Endothelial cell of umbilical vein (primary cell): ENCODE results near the gene LDB3. TPM values are rescaled to one million over a fixed set of nuclear protein-coding genes. Genes with fewer than 3 reads are reported as not detected.

Experiments used
- BruUV-seq: library from RNA; stranded (reverse); fragments of 400-500 nt; replicated peaks from 2 replicates; lab custom pipeline; 2021; lab: Mats Ljungman, UMichigan
- CTCF ChIA-PET: fragments of 300-600, 350-600 bp; sonication (Branson Sonifier 250); formaldehyde crosslinking; loops from one replicate; lab custom pipeline; 2021; ENCODE audit warnings: antibody characterized with exemption, inconsistent platforms; lab: Charles Lee
- POLR2A ChIA-PET: fragments of 300-600, 350-600 bp; sonication (Branson Sonifier 250); formaldehyde crosslinking; loops from one replicate; lab custom pipeline; 2021; ENCODE audit warnings: antibody characterized with exemption, inconsistent platforms; lab: Charles Lee
- DNase-seq: peaks from one replicate; pipeline ENCODE4 v3.0.0-alpha.2; 2011; ENCODE audit warnings: low read depth, low spot score
- FAIRE-seq: peaks from 2 replicates; lab custom pipeline; 2011; peaks lifted over from hg19 to GRCh38; lab: Jason Lieb, UNC
- H2AFZ ChIP-seq: 2 replicates; pipeline ENCODE4 v1.6.0; 2012; ENCODE audit warnings: low read depth, low read length, control low read depth, inconsistent platforms
- H3K27ac ChIP-seq: 2 replicates; pipeline ENCODE4 v1.5.1; 2011; ENCODE audit warnings: low read depth, mild to moderate bottlenecking, control low read depth, low read length, moderate library complexity; ENCODE audit not compliant: insufficient read depth
- H3K27me3 ChIP-seq, 2 experiments: 2 replicates each; pipeline versions ENCODE4 v1.6.0 to v1.6.1; 2011; ENCODE audit warnings: low read length in 2 of 2, mixed read lengths in 1 of 2; ENCODE audit not compliant: control insufficient read depth in 2 of 2, insufficient read depth in 2 of 2
- H3K36me3 ChIP-seq, 2 experiments: 2 replicates in 1 of 2; 3 replicates in 1 of 2; pipeline ENCODE4 v1.5.1; 2011; ENCODE audit warnings: low read length in 2 of 2, mild to moderate bottlenecking in 1 of 2, moderate library complexity in 1 of 2; ENCODE audit not compliant: control insufficient read depth in 2 of 2, insufficient read depth in 2 of 2; ENCODE audit errors: extremely low read depth in 1 of 2
- H3K4me1 ChIP-seq: 3 replicates; pipeline ENCODE4 v1.5.1; 2011; ENCODE audit warnings: mild to moderate bottlenecking, low read length; ENCODE audit not compliant: control insufficient read depth, insufficient read depth; ENCODE audit errors: extremely low read depth
- H3K4me2 ChIP-seq: 2 replicates; pipeline ENCODE4 v1.6.1; 2011; ENCODE audit warnings: low read length, control low read depth, mixed read lengths; ENCODE audit not compliant: insufficient read depth
- H3K4me3 ChIP-seq, 3 experiments: fragments of 200-600 bp in 1 of 3; sonication (generic), shearing (Covaris generic) in 1 of 3; replicated peaks in 1 of 3; 2 replicates each; pipeline ENCODE4 v1.5.1; 2011 to 2016; ENCODE audit warnings: control low read depth in 3 of 3, low read length in 3 of 3, mild to moderate bottlenecking in 2 of 3, inconsistent platforms in 1 of 3, low read depth in 1 of 3, moderate library complexity in 1 of 3; ENCODE audit not compliant: insufficient read depth in 1 of 3
- H3K79me2 ChIP-seq: 2 replicates; pipeline ENCODE4 v1.6.0; 2012; ENCODE audit warnings: low read length, inconsistent platforms; ENCODE audit not compliant: control insufficient read depth, insufficient read depth
- H3K9ac ChIP-seq: replicated peaks from 2 replicates; pipeline ENCODE3; 2011; ENCODE audit warnings: low read length, control low read depth; ENCODE audit not compliant: insufficient read depth; ENCODE audit errors: extremely low read depth
- H3K9me1 ChIP-seq: replicated peaks from 3 replicates; pipeline ENCODE4 v1.6.0; 2011; ENCODE audit warnings: mild to moderate bottlenecking, low read length; ENCODE audit not compliant: control insufficient read depth, insufficient read depth; ENCODE audit errors: extremely low read depth
- H3K9me3 ChIP-seq: replicated peaks from 2 replicates; pipeline ENCODE4 v1.5.1; 2012; ENCODE audit warnings: low read length, inconsistent platforms; ENCODE audit not compliant: control insufficient read depth, insufficient read depth
- H4K20me1 ChIP-seq: replicated peaks from 2 replicates; pipeline ENCODE3; 2011; ENCODE audit warnings: mild to moderate bottlenecking, low read length; ENCODE audit not compliant: control insufficient read depth, insufficient read depth; ENCODE audit errors: extremely low read depth
- EZH2 ChIP-seq: IDR thresholded peaks from 2 replicates; pipeline ENCODE4 v1.6.1; 2012; ENCODE audit warnings: borderline replicate concordance, low read depth, mild to moderate bottlenecking, moderate library complexity, low read length, inconsistent platforms; ENCODE audit not compliant: severe bottlenecking
- JUN ChIP-seq: IDR thresholded peaks from 2 replicates; pipeline ENCODE4 v1.6.1; 2011; ENCODE audit warnings: borderline replicate concordance, low read depth; ENCODE audit not compliant: insufficient read length, insufficient read depth
- dilution Hi-C: fragments of 300-500 bp; cut with MboI; formaldehyde crosslinking; loops from one replicate; pipeline ENCODE4 v1.15.0; 2019; ENCODE audit warnings: low sequenced_read_pairs; ENCODE audit not compliant: extremely low pct_ligation_motif_present
- intact Hi-C: fragments of 100-400 bp; cut with micrococcal nuclease; formaldehyde crosslinking; loops from one replicate; pipeline ENCODE4 v1.10.0; 2022
- polyA plus RNA-seq, 4 experiments: library from polyadenylated mRNA; depleted of rRNA in 3 of 4; stranded (reverse) in 3 of 4; unstranded in 1 of 4; fragments of >200 nt; gene quantifications; 2 replicates each; pipeline versions ENCODE4 v1.2.1 to v1.2.3, GENCODE V29; 2011 to 2012; ENCODE audit warnings: missing spikeins in 1 of 4
- total RNA-seq: library from RNA; stranded (reverse); gene quantifications from 2 replicates; pipeline ENCODE4 v1.2.3, GENCODE V29; 2021
- TF ChIP-seq, protein P1 (sequence below), 2 donors: IDR thresholded peaks; 1 replicate in 1 of 2; 2 replicates in 1 of 2; pipeline ENCODE4 v1.5.1; 2011; ENCODE audit warnings: low read length in 2 of 2, mild to moderate bottlenecking in 2 of 2, moderate library complexity in 2 of 2, control low read depth in 1 of 2, inconsistent platforms in 1 of 2, low read depth in 1 of 2; ENCODE audit not compliant: insufficient read depth in 1 of 2; ENCODE audit errors: extremely low read depth in 1 of 2

Gene LDB3
- total and polyA plus RNA-seq, 2 donors (not counting 3 experiments of a cell fraction or from before 2014, with no cell fraction given) = not detected

DNA sequence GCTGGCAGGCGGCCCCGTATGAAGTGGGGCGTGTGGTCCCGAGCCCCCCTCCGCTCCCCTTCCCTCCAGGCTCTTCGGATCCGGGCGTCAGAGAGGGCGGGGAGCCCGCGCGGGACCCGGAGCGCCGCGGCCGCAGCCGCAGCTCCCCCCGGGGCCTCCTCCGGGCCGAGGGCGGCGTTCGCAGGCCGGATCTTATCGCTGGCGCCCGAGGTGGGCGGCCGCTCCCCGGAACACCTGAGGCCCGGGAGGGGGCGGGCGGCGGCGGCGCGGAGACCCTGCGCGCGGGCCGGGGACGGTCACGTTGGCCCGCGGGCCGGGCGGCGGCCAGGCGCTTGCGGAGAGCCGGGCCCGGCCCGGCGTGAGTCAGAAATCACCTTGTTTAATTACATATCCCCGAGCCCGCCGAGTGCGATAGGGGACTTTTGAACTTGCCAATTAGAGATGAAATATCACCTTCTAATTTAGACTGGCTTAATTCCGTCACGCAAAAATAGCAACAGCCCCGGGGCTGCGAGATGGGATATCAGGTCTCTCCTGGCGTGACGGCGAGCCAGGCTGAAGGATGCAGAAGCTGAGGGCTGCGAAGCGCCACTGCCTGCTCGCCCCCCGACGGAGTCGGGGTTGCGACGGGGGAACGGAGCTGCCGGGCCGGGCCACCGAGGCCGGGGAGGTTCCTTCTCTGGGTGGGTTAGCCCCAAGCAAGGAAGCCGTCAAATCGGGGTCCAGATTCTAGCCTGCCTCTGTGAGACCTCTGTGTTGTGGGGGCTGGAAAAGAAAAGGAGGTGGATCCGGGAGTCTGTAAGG lies 43.4 kb downstream of the LDB3 start:
- Histone ChIP-seq H3K9me3 (no peaks in the 10 kb centered on the region), H3K27ac (no peak overlapping the region), H3K4me1 (no peaks in the 10 kb centered on the region), H3K4me2 (peak overlapping the region; percentile 31), H3K9me1 (no peaks in the 10 kb centered on the region), H3K9ac (no peak overlapping the region), H3K36me3 (no peaks in the 10 kb centered on the region), H3K79me2 (no peaks in the 10 kb centered on the region), H3K27me3 (peaks cover 44 to 58% of the 10 kb centered on the region in 2 experiments), H3K4me3 (peak overlapping the region in 2 of 3 experiments; percentile 9 to 34), H2AFZ (peak overlapping the region; percentile 38), H4K20me1 (no peaks in the 10 kb centered on the region)
- no peak for FAIRE-seq
- ChIA-PET POLR2A (no interaction called here), CTCF (interaction anchor here (0.6 to 1.9 kb wide), 6 partner anchors 11 to 188 kb away, joined by 3 to 16 read pairs (median 4); no protein-coding TSS in a partner anchor)
- no TSS peak for BruUV-seq
- intact Hi-C loops = loop anchor here (1.0 to 2.0 kb wide), 2 partner anchors 35 to 188 kb away; no protein-coding TSS in a partner anchor
- dilution Hi-C loops = no loop called here
- no peak for DNase-seq
- peak; percentile 97 for TF ChIP-seq EZH2
- TF ChIP-seq, protein P1, sequence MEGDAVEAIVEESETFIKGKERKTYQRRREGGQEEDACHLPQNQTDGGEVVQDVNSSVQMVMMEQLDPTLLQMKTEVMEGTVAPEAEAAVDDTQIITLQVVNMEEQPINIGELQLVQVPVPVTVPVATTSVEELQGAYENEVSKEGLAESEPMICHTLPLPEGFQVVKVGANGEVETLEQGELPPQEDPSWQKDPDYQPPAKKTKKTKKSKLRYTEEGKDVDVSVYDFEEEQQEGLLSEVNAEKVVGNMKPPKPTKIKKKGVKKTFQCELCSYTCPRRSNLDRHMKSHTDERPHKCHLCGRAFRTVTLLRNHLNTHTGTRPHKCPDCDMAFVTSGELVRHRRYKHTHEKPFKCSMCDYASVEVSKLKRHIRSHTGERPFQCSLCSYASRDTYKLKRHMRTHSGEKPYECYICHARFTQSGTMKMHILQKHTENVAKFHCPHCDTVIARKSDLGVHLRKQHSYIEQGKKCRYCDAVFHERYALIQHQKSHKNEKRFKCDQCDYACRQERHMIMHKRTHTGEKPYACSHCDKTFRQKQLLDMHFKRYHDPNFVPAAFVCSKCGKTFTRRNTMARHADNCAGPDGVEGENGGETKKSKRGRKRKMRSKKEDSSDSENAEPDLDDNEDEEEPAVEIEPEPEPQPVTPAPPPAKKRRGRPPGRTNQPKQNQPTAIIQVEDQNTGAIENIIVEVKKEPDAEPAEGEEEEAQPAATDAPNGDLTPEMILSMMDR (IDR thresholded peaks at IDR 0.05; ENCODE audit: extremely low read depth in 1 of 2, insufficient read depth in 1 of 2, low read depth in 1 of 2, low read length in 2 of 2) = no peak

DNA sequence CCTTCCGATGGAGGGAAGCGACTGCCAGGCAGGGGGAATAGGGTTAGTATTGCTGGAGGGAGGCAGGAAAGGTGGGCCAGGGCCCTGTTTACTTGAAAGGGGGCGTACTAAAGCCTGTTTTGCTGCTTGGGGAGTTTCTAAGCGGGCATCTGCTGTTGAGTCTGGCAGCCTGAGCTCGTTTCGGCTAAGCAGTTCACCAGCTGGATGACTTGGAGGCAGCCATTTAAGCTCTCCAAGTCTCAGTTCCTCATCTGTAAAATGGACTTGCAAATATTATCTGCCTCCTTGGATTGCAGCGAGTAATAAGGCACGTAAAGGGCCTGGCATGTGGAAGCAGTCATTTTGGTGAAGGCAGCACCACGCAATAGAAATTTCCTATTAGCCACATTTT lies 44.0 kb downstream of the LDB3 start:
- Histone ChIP-seq H3K9me3 (no peaks in the 10 kb centered on the region), H3K79me2 (no peaks in the 10 kb centered on the region), H3K27ac (no peak overlapping the region), H3K9ac (no peak overlapping the region), H3K4me3 (no peak overlapping the region), H3K9me1 (no peaks in the 10 kb centered on the region), H4K20me1 (no peaks in the 10 kb centered on the region), H3K4me1 (no peaks in the 10 kb centered on the region), H2AFZ (no peak overlapping the region), H3K27me3 (peaks cover 50 to 58% of the 10 kb centered on the region in 2 experiments), H3K36me3 (no peaks in the 10 kb centered on the region), H3K4me2 (no peak overlapping the region)
- FAIRE-seq = no peak
- dilution Hi-C loops = no loop called here
- ChIA-PET POLR2A (no interaction called here), CTCF (interaction anchor here (0.6 to 1.9 kb wide), 5 partner anchors 12 to 187 kb away, joined by 3 to 16 read pairs (median 4); no protein-coding TSS in a partner anchor)
- intact Hi-C loops = no loop called here
- no peak for DNase-seq
- no TSS peak for BruUV-seq
- TF ChIP-seq EZH2 (peak; percentile 67), JUN (no peak)
- TF ChIP-seq, protein P1 (IDR thresholded peaks at IDR 0.05; ENCODE audit: extremely low read depth in 1 of 2, insufficient read depth in 1 of 2, low read depth in 1 of 2, low read length in 2 of 2) = no peak
